OCI-LY7 (cell line): ENCODE results near the gene RSPH3. TPM values are rescaled to one million over a fixed set of nuclear protein-coding genes. Genes with fewer than 3 reads are reported as not detected.

Experiments used
- BruUV-seq: library from RNA; stranded (reverse); fragments of 400-500 nt; replicated peaks from 2 replicates; lab custom pipeline; 2021; lab: Mats Ljungman, UMichigan
- CTCF ChIA-PET: fragments of 300-600 bp; sonication (Branson Sonifier 250); formaldehyde crosslinking; loops from one replicate; lab custom pipeline; 2022; ENCODE audit warnings: antibody characterized with exemption; ENCODE audit not compliant: unreplicated experiment; lab: Charles Lee
- POLR2A ChIA-PET: fragments of 300-600 bp; sonication (Branson Sonifier 250); formaldehyde crosslinking; loops from one replicate; lab custom pipeline; 2022; ENCODE audit warnings: antibody characterized with exemption; lab: Charles Lee
- DNase-seq: peaks from one replicate; pipeline ENCODE4 v3.0.0-alpha.2; 2015; ENCODE audit warnings: low spot score
- H2AFZ ChIP-seq: fragments of 200-600 bp; sonication (generic), shearing (Covaris generic); 2 replicates; pipeline ENCODE4 v1.6.1; 2014; ENCODE audit warnings: mild to moderate bottlenecking, antibody characterized with exemption, low read length, moderate library complexity
- H3K27ac ChIP-seq: fragments of 200-600 bp; sonication (generic); 2 replicates; pipeline ENCODE4 v1.5.1; 2014; ENCODE audit warnings: mixed run types, low read depth, mild to moderate bottlenecking, moderate library complexity, low read length, inconsistent platforms; ENCODE audit not compliant: poor library complexity, severe bottlenecking
- H3K36me3 ChIP-seq: fragments of 200-600 bp; sonication (generic); 2 replicates; pipeline ENCODE4 v1.6.1; 2014; ENCODE audit warnings: mild to moderate bottlenecking, antibody characterized with exemption, low read length, moderate library complexity, mixed read lengths; ENCODE audit not compliant: insufficient read depth
- H3K4me1 ChIP-seq: fragments of 200-600 bp; sonication (generic); 2 replicates; pipeline ENCODE4 v1.5.1; 2014; ENCODE audit warnings: mild to moderate bottlenecking, low read length; ENCODE audit not compliant: insufficient read depth, poor library complexity, severe bottlenecking
- H3K4me2 ChIP-seq: fragments of 200-600 bp; sonication (generic); 2 replicates; pipeline ENCODE4 v1.6.1; 2014; ENCODE audit warnings: mild to moderate bottlenecking, low read length
- H3K4me3 ChIP-seq: fragments of 200-600 bp; sonication (generic); 2 replicates; pipeline ENCODE4 v1.5.1; 2014; ENCODE audit warnings: mild to moderate bottlenecking, low read depth, low read length; ENCODE audit not compliant: poor library complexity, severe bottlenecking
- H3K79me2 ChIP-seq: fragments of 200-600 bp; sonication (generic); 2 replicates; pipeline ENCODE4 v1.6.1; 2016; ENCODE audit warnings: low read depth, mild to moderate bottlenecking, low read length, moderate library complexity, mixed read lengths; ENCODE audit not compliant: insufficient read depth
- H3K9me2 ChIP-seq: fragments of 200-600 bp; sonication (generic); 2 replicates; pipeline ENCODE4 v1.6.1; 2016; ENCODE audit warnings: mild to moderate bottlenecking, low read length, mixed read lengths; ENCODE audit not compliant: insufficient read depth
- H3K9me3 ChIP-seq: fragments of 200-600 bp; sonication (generic); 2 replicates; pipeline ENCODE4 v1.6.1; 2014; ENCODE audit warnings: mild to moderate bottlenecking, mixed run types, low read length, mixed read lengths
- H4K20me1 ChIP-seq: fragments of 200-600 bp; sonication (generic); 2 replicates; pipeline ENCODE4 v1.6.1; 2014; ENCODE audit warnings: mild to moderate bottlenecking, antibody characterized with exemption, low read length, moderate library complexity, mixed read lengths; ENCODE audit not compliant: insufficient read depth
- CTCF ChIP-seq: fragments of 200-600 bp; sonication (generic); conservative IDR thresholded peaks from 2 replicates; pipeline ENCODE4 v1.5.1; 2014; ENCODE audit warnings: mild to moderate bottlenecking, antibody characterized with exemption, low read length, moderate library complexity, mixed read lengths
- EZH2phosphoT487 ChIP-seq: fragments of 200-600 bp; sonication (generic); IDR thresholded peaks from 2 replicates; pipeline ENCODE4 v1.6.1; 2018; ENCODE audit warnings: low read depth, borderline replicate concordance, mild to moderate bottlenecking, mixed run types, antibody characterized with exemption, low read length, moderate library complexity, mixed read lengths
- intact Hi-C: fragments of 100-400 bp; cut with micrococcal nuclease; formaldehyde crosslinking; loops from one replicate; pipeline ENCODE4 v1.10.0; 2022; ENCODE audit not compliant: unreplicated experiment
- total RNA-seq, 2 experiments: library from RNA; depleted of rRNA in 1 of 2; stranded (reverse); fragments of >200 nt in 1 of 2; shearing (Covaris generic) in 1 of 2; gene quantifications; 2 replicates each; pipeline ENCODE4 v1.2.3, GENCODE V29; 2014 to 2022

Gene RSPH3
- total RNA-seq, 2 experiments from 2014 or later, result 2.7 to 6.5 TPM

- TF ChIP-seq CTCF (no peak), EZH2phosphoT487 (no peak)
- no peaks in the 10 kb centered on the region for H3K9me3 ChIP-seq
- CTCF ChIA-PET, result no interaction called here
- H2AFZ ChIP-seq, result peak overlapping the region; percentile 46
- peak; percentile 39 for DNase-seq
- H3K9me2 ChIP-seq, result no peaks in the 10 kb centered on the region
- H3K4me3 ChIP-seq, result peak overlapping the region; percentile 3
- H3K27ac ChIP-seq, result peak overlapping the region; percentile 30
- POLR2A ChIA-PET, result interaction anchor here (0.6 to 1.5 kb wide), 5 partner anchors 18 to 215 kb away, joined by 3 to 5 read pairs (median 3); no protein-coding TSS in a partner anchor
- H3K4me1 ChIP-seq, result no peaks in the 10 kb centered on the region
- BruUV-seq, result no TSS peak
- H3K36me3 ChIP-seq, result no peaks in the 10 kb centered on the region
- no peaks in the 10 kb centered on the region for H4K20me1 ChIP-seq
- H3K79me2 ChIP-seq, result no peaks in the 10 kb centered on the region
- peak overlapping the region; percentile 30 for H3K4me2 ChIP-seq
- intact Hi-C loops, result no loop called here
Observed at GRCh38 chr6:158947284-158947683, 52.7 kb downstream of the RSPH3 start.

- POLR2A ChIA-PET, result interaction anchor here (0.8 kb wide), 1 partner anchor 15 kb away, joined by 5 read pairs; no protein-coding TSS in a partner anchor
- H3K4me3 ChIP-seq, result no peak overlapping the region
- no peaks in the 10 kb centered on the region for H3K36me3 ChIP-seq
- no peak for DNase-seq
- no peaks in the 10 kb centered on the region for H3K9me2 ChIP-seq
- CTCF ChIA-PET, result no interaction called here
- TF ChIP-seq EZH2phosphoT487, result no peak
- TF ChIP-seq CTCF, result no peak
- intact Hi-C loops, result no loop called here
- no peaks in the 10 kb centered on the region for H3K9me3 ChIP-seq
- no peak overlapping the region for H3K27ac ChIP-seq
- H3K79me2 ChIP-seq, result no peaks in the 10 kb centered on the region
- no peak overlapping the region for H2AFZ ChIP-seq
- H3K4me1 ChIP-seq, result peaks cover 11% of the 10 kb centered on the region
- no TSS peak for BruUV-seq
- H4K20me1 ChIP-seq, result no peaks in the 10 kb centered on the region
- H3K4me2 ChIP-seq, result no peak overlapping the region
Observed at GRCh38 chr6:158943380-158944032, 56.5 kb downstream of the RSPH3 start.

GRCh38 chr6:158942349-158942748 lies 57.7 kb downstream of the RSPH3 start:
- intact Hi-C loops, result no loop called here
- H3K36me3 ChIP-seq, result no peaks in the 10 kb centered on the region
- no peak for DNase-seq
- H3K4me3 ChIP-seq, result no peak overlapping the region
- H3K79me2 ChIP-seq, result no peaks in the 10 kb centered on the region
- no TSS peak for BruUV-seq
- no peaks in the 10 kb centered on the region for H3K9me3 ChIP-seq
- no peak overlapping the region for H2AFZ ChIP-seq
- ChIA-PET POLR2A (interaction anchor here (0.8 to 1.0 kb wide), 2 partner anchors 30 to 75 kb away, joined by 3 to 4 read pairs; no protein-coding TSS in a partner anchor), CTCF (no interaction called here)
- peaks cover 15% of the 10 kb centered on the region for H3K4me1 ChIP-seq
- no peaks in the 10 kb centered on the region for H3K9me2 ChIP-seq
- no peak overlapping the region for H3K4me2 ChIP-seq
- TF ChIP-seq CTCF (no peak), EZH2phosphoT487 (no peak)
- H4K20me1 ChIP-seq, result no peaks in the 10 kb centered on the region
- H3K27ac ChIP-seq, result no peak overlapping the region
